ENCODE measurements around the gene POLR2C.

DNA sequence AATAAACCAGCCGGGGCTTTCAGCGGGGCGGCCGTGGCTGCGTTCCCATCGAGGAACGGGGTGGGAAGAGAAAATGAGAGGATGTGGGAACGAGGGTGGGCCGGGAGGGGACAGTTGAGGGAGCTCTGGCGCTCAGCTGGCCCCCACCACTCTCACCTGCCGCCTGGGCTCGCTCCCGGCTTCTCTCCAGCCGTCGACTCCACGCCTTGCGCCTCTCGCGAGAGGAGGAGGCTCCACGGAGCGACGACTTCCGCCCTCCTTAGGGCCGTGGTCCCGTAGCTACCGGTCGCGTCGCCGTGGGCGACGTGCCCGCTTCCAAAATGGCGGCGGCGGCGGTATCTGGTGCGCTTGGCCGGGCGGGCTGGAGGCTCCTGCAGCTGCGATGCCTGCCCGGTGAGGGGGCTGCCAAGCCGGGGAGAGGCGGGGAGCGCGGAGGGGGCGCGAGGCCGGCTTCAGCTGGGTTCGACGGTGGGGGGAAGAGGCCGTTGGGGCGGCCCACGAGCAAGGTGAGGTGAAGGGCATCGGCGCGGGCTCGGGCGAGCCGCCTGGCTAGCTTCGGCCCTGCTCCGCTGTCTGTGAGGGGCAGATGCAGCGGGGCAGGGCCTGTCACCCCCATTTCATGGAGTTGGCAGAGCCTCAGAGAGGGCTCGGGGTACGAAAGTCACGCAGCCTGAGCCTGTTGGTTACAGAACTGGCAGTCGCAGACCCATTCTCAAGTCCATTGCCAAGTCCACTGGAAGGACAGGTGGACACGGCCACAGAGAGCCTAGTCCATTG, 15.1 kb upstream of the POLR2C start, which contains the start of the genes CIAPIN1 and COQ9:
- TF ChIP-seq, protein P1, sequence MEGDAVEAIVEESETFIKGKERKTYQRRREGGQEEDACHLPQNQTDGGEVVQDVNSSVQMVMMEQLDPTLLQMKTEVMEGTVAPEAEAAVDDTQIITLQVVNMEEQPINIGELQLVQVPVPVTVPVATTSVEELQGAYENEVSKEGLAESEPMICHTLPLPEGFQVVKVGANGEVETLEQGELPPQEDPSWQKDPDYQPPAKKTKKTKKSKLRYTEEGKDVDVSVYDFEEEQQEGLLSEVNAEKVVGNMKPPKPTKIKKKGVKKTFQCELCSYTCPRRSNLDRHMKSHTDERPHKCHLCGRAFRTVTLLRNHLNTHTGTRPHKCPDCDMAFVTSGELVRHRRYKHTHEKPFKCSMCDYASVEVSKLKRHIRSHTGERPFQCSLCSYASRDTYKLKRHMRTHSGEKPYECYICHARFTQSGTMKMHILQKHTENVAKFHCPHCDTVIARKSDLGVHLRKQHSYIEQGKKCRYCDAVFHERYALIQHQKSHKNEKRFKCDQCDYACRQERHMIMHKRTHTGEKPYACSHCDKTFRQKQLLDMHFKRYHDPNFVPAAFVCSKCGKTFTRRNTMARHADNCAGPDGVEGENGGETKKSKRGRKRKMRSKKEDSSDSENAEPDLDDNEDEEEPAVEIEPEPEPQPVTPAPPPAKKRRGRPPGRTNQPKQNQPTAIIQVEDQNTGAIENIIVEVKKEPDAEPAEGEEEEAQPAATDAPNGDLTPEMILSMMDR (conservative IDR thresholded peaks at IDR 0.05; ENCODE audit: low read length), result no peak
- no peak for TF ChIP-seq EZH2phosphoT487 (IDR thresholded peaks at IDR 0.05; ENCODE audit: borderline replicate concordance, low read depth, low read length)

Data from OCI-LY7 (cell line).